Esophagus squamous epithelium (tissue), 4 donors: Measurements from ENCODE around the gene STX1B.

Experiments
- CTCF ChIP-seq, 6 experiments: fragments of 450-650 bp in 4 of 6; fragments of 200-600 bp in 2 of 6; sonication (generic) in 2 of 6; IDR thresholded peaks; one replicate each; pipeline ENCODE4 v1.5.1; 2016 to 2019; ENCODE audit warnings: antibody characterized with exemption in 6 of 6, mild to moderate bottlenecking in 4 of 6, moderate library complexity in 4 of 6
- POLR2A ChIP-seq, 4 donors: fragments of 450-650 bp; IDR thresholded peaks; one replicate each; pipeline ENCODE4 v1.6.1; 2017; ENCODE audit warnings: antibody characterized with exemption in 4 of 4, mild to moderate bottlenecking in 4 of 4, moderate library complexity in 3 of 4

GRCh38 chr16:30974348-30974747 is 36.1 kb downstream of the STX1B start:
- TF ChIP-seq CTCF (IDR thresholded peaks at IDR 0.05) (no peak), POLR2A (IDR thresholded peaks at IDR 0.05) (no peak)
